ENCODE results near the gene IFI35. TPM values are rescaled to one million over a fixed set of nuclear protein-coding genes. Genes with fewer than 3 reads are reported as not detected.

The IFI35 gene
- total RNA-seq, result 100 to 1,000 TPM; 167 to 255 TPM

DNA sequence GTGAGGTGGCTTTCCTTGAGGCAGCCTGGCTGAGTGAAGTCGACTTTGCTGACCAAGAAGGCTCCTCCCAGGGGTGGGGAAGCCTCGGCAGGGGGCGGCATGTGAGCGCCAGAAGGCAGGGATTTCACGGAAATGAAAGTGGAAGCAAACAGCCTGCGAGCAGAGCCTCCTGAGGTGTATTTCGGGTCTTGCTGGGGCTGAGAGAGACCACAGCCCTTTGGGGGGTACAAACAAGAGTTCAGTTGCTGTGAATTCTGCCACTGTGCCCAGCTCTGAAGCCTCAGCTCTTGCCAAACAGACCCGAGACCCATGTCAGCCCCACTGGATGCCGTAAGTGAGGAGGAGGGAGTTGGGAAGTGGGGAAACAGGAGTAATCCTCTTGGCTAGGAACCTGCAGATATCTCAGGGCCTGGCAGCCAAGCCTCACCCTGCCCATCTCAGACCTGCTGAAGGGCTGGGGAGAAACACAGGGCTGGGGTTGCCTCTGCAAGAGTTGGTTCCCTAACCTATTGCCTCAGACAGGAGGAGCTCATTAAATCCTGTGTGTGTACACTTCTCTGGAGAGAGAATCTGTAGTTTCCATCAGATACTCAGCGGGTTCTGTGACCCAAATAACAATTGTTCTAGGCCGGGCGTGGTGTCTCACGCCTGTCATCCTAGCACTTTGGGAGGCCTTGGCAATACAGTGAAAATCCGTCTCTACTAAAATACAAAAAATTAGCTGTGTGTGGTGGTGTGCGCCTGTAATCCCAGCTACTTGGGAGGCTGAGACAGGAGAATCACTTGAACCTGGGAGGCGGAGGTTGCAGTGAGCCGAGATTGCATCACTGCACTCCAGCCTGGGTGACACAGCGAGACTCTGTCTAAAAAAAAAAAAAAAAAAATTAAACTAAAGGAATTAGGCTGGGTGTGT is at the start of gene IFI35:
IFI35 (plus strand) TSS at position 146 of the 913 bp plus-strand sequence; CDS start at position 310, 164 bp downstream.

GRCh38 chr17:42964161-42964932 is 42.2 kb upstream of the IFI35 start, which contains the start of gene AARSD1:
TSS of gene AARSD1 (minus strand) at chr17:42964454. CDS start at chr17:42964440, 14 bp downstream.

DNA sequence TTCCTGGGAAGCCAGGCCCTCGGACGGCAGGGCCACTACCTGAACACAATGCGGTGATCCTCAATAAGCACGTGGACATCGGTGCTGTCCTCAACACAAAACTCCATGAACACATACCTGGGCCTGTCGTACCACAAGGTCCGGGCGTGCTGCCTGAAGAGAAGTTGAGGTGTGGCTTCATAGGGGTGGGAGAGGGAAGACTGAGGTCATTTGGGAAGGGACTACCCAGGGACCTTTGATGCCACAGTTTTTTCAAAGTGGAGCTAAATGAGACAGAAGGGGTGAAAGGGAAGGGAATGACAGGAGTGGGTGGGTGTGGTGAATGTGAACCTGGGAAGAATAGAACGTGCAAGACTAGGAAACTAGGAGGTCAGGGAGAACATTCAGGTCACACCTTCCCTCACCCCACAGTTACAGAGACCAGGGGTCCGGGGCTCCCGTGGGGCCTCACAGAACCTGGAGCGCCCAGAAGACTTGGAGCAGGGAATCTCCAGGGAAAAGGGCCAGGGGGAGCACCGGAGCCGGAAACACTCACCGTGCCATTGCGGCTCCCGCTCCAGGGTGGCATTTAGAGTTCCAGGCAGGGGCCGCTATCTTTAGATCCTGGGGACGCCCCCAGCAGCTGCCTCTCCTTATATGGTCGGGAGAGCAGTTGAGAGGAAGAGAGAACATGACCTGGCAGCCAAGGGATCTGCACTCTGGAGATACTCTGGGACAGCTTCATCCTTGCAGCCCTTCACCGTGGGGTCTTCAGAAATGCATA is 26.9 kb upstream of the IFI35 start, which contains the start of gene PTGES3L:
PTGES3L (minus strand) TSS at position 570 of the 763 bp plus-strand sequence; CDS start at position 543, 27 bp downstream.

GRCh38 chr17:42980274-42980765 is 26.3 kb upstream of the IFI35 start, which contains the start of gene RUNDC1:
TSS of gene RUNDC1 (plus strand) at chr17:42980565. CDS start at chr17:42980577, 12 bp downstream.

GRCh38 chr17:42997984-42998938 is 8.3 kb upstream of the IFI35 start, which contains the start of gene RPL27:
TSS of gene RPL27 (plus strand) at chr17:42998419. CDS start at chr17:42998751, 332 bp downstream.

DNA sequence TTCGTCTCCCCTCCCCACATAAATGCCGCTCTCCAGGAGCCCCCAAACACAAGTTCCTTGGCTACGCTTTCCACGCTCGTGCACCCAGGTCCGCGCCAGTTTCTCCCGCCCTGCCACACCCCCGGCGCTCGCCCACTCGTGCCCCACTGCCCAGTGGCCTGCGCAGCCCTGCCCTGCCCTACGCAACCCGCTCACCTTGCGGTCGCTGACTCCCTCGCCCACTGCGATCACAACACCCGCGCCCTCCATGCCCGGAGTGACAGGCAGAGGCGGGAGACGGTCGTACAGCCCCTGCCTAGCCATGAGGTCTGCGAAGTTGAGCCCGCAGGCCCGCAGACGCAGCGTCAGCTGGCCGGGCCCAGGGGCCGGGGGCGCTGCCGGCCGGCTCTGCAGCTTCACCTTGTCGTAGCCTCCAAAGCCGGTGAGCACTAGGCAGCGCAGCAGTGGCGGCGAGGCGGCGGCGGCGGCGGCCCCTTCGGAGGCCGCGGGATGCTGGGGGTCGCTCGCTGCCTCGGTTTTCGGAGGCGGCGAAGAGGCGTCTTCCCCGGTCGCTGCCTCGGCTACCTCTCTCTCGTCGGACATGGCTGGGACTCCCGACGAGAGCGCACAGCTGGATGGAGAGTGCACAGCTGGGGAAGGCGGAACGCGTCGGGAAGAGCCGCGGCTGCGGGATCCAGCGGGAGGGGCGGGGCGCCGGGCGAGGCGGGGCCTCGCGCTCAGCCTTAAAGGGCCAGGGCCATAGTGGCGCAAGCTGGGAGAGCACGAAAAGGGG is 15.3 kb downstream of the IFI35 start, which contains the start of gene VAT1:
VAT1 (minus strand) TSS at position 645 of the 772 bp plus-strand sequence; CDS start at position 582, 63 bp downstream.

GRCh38 chr17:43024407-43025289 is 18.1 kb downstream of the IFI35 start, which contains the start of gene RND2:
TSS of gene RND2 (plus strand) at chr17:43025231. CDS start at chr17:43025348, 117 bp downstream.

Small RNAs within 50 kb of the gene (small RNA-seq; reads per million reads assigned to genes)
- gene AARSD1, result 0.17 to 0.43 reads per million in 2 donors

Other genes with a start within 250 kb of the IFI35 start
- 1 to 10 TPM in 1 of 2 donors, under 1 TPM in 1; 0.67 to 1.0 TPM for gene RAMP2, start 245.6 kb upstream of the IFI35 start, total RNA-seq
- gene VPS25, start 233.3 kb upstream of the IFI35 start, total RNA-seq, result 10 to 100 TPM; 63.3 to 73.3 TPM
- not detected for gene WNK4, start 226.2 kb upstream of the IFI35 start, total RNA-seq
- gene COA3, start 208.1 kb upstream of the IFI35 start, total RNA-seq, result 10 to 100 TPM; 68.8 to 96.9 TPM
- gene CNTD1, start 207.9 kb upstream of the IFI35 start, total RNA-seq, result under 1 TPM in 1 of 2 donors, not detected in 1; under 0.01 TPM
- gene BECN1, start 182.5 kb upstream of the IFI35 start, total RNA-seq, result 10 to 100 TPM; 68.8 to 94.9 TPM
- gene PSME3, start 173.4 kb upstream of the IFI35 start, total RNA-seq, result 100 to 1,000 TPM; 113 to 178 TPM
- gene AOC2, start 162.2 kb upstream of the IFI35 start, total RNA-seq, result 1 to 10 TPM in 1 of 2 donors, under 1 TPM in 1; 1.00 to 1.0 TPM
- under 1 TPM; under 0.01 TPM for gene AOC3, start 155.6 kb upstream of the IFI35 start, total RNA-seq
- gene G6PC1, start 106.0 kb upstream of the IFI35 start, total RNA-seq, result not detected
- 10 to 100 TPM; 12.4 to 12.7 TPM for gene AARSD1, start 42.3 kb upstream of the IFI35 start, total RNA-seq
- gene PTGES3L, start 26.7 kb upstream of the IFI35 start, total RNA-seq, result under 1 TPM; 0.33 to 0.34 TPM
- gene RUNDC1, start 26.2 kb upstream of the IFI35 start, total RNA-seq, result 1 to 10 TPM; 7.6 to 8.0 TPM
- gene RPL27, start 8.4 kb upstream of the IFI35 start, total RNA-seq, result 1,000 to 10,000 TPM in 1 of 2 donors, 100 to 1,000 TPM in 1; 783 to 1,366 TPM
- 100 to 1,000 TPM; 400 to 703 TPM for gene VAT1, start 15.6 kb downstream of the IFI35 start, total RNA-seq
- under 1 TPM; 0.33 to 0.34 TPM for gene RND2, start 18.4 kb downstream of the IFI35 start, total RNA-seq
- 10 to 100 TPM; 30.6 to 46.6 TPM for gene BRCA1, start 118.6 kb downstream of the IFI35 start, total RNA-seq
- 10 to 100 TPM; 72.9 to 93.6 TPM for gene NBR1, start 164.4 kb downstream of the IFI35 start, total RNA-seq
- gene TMEM106A, start 205.1 kb downstream of the IFI35 start, total RNA-seq, result 1 to 10 TPM; 2.7 to 4.1 TPM
- gene CCDC200, start 221.8 kb downstream of the IFI35 start, total RNA-seq, result not detected
- not detected for gene RNU2-1, start 227.2 kb downstream of the IFI35 start, total RNA-seq